HEK293 (cell line): ENCODE data around the gene H2AZ2.

ENCODE experiments used
- CTCF ChIA-PET: fragments of 350-600 bp; formaldehyde crosslinking; extraction: SDS; loops from one replicate; lab custom pipeline; 2021; ENCODE audit warnings: antibody characterized with exemption; lab: Yijun Ruan, JAX
- POLR2A ChIA-PET: fragments of 300-600 bp; formaldehyde crosslinking; extraction: SDS; loops from one replicate; lab custom pipeline; 2020; ENCODE audit warnings: antibody characterized with exemption, inconsistent platforms; lab: Yijun Ruan, JAX
- H3K27ac ChIP-seq: fragments of 200-500 bp; sonication (Bioruptor generic); 2 replicates; pipeline ENCODE4 v1.5.1; 2014; ENCODE audit warnings: low read depth, low read length, control low read depth, inconsistent platforms; ENCODE audit errors: extremely low read depth
- H3K36me3 ChIP-seq, 2 experiments: fragments of 200-500 bp in 1 of 2; sonication (Bioruptor generic) in 1 of 2; 1 replicate in 1 of 2; 2 replicates in 1 of 2; pipeline ENCODE4 v1.5.1; 2014 to 2017; ENCODE audit warnings: inconsistent platforms in 2 of 2, low read length in 2 of 2; ENCODE audit not compliant: control insufficient read depth in 2 of 2, insufficient read depth in 1 of 2
- H3K4me1 ChIP-seq: fragments of 200-500 bp; sonication (Bioruptor generic); 2 replicates; pipeline ENCODE4 v1.5.1; 2014; ENCODE audit warnings: mild to moderate bottlenecking, low read length, inconsistent platforms; ENCODE audit not compliant: control insufficient read depth, insufficient read depth
- H3K4me3 ChIP-seq: 2 replicates; pipeline ENCODE4 v1.5.1; 2011; ENCODE audit warnings: low read depth, mild to moderate bottlenecking, control low read depth, low read length, moderate library complexity
- H3K9me3 ChIP-seq: fragments of 200-500 bp; sonication (Bioruptor generic); 2 replicates; pipeline ENCODE4 v1.5.1; 2014; ENCODE audit warnings: low read depth, low read length, inconsistent platforms; ENCODE audit not compliant: control insufficient read depth, insufficient read depth
- FEZF1 ChIP-seq: fragments of 450-650 bp; formaldehyde crosslinking; IDR thresholded peaks from 2 replicates; pipeline ENCODE4 v1.5.1; 2016; ENCODE audit warnings: missing biosample characterization, missing genetic modification characterization
- GFI1B ChIP-seq: fragments of 450-650 bp; formaldehyde crosslinking; IDR thresholded peaks from 2 replicates; pipeline ENCODE4 v1.5.1; 2016; ENCODE audit warnings: missing biosample characterization, missing genetic modification characterization
- GLIS1 ChIP-seq: fragments of 450-650 bp; formaldehyde crosslinking; IDR thresholded peaks from 2 replicates; pipeline ENCODE4 v1.5.1; 2016; ENCODE audit warnings: missing biosample characterization, missing genetic modification characterization
- HOXD13 ChIP-seq: sonication (generic); formaldehyde crosslinking; IDR thresholded peaks from 2 replicates; pipeline ENCODE4 v1.8.0; 2022; ENCODE audit warnings: missing genetic modification reagents, borderline replicate concordance
- KLF1 ChIP-seq: fragments of 450-650 bp; formaldehyde crosslinking; IDR thresholded peaks from 2 replicates; pipeline ENCODE4 v1.5.1; 2016; ENCODE audit warnings: missing biosample characterization, missing genetic modification characterization
- KLF17 ChIP-seq: fragments of 450-650 bp; formaldehyde crosslinking; IDR thresholded peaks from 2 replicates; pipeline ENCODE4 v1.5.1; 2016; ENCODE audit warnings: missing biosample characterization, missing genetic modification characterization
- KLF9 ChIP-seq: fragments of 450-650 bp; formaldehyde crosslinking; IDR thresholded peaks from 2 replicates; pipeline ENCODE4 v1.5.1; 2016; ENCODE audit warnings: missing biosample characterization, missing genetic modification characterization, low read depth
- MZF1 ChIP-seq: fragments of 450-650 bp; formaldehyde crosslinking; IDR thresholded peaks from 2 replicates; pipeline ENCODE4 v1.5.1; 2017; ENCODE audit warnings: missing biosample characterization, missing genetic modification characterization, borderline replicate concordance
- SP2 ChIP-seq: fragments of 450-650 bp; formaldehyde crosslinking; IDR thresholded peaks from 2 replicates; pipeline ENCODE4 v1.5.1; 2016; ENCODE audit warnings: missing biosample characterization, missing genetic modification characterization
- WT1 ChIP-seq: fragments of 450-650 bp; formaldehyde crosslinking; IDR thresholded peaks from 2 replicates; pipeline ENCODE4 v1.5.1; 2016; ENCODE audit warnings: missing biosample characterization, missing genetic modification characterization
- ZBTB26 ChIP-seq: fragments of 450-650 bp; formaldehyde crosslinking; optimal IDR thresholded peaks from 2 replicates; pipeline ENCODE3; 2016; ENCODE audit warnings: missing biosample characterization, mild to moderate bottlenecking, missing genetic modification characterization
- ZBTB8A ChIP-seq: fragments of 450-650 bp; formaldehyde crosslinking; IDR thresholded peaks from 2 replicates; pipeline ENCODE4 v1.5.1; 2016; ENCODE audit warnings: missing biosample characterization, missing genetic modification characterization
- ZNF10 ChIP-seq: fragments of 450-650 bp; formaldehyde crosslinking; IDR thresholded peaks from 2 replicates; pipeline ENCODE4 v1.5.1; 2017; ENCODE audit warnings: missing biosample characterization, missing genetic modification characterization
- ZNF18 ChIP-seq: fragments of 450-650 bp; formaldehyde crosslinking; IDR thresholded peaks from 2 replicates; pipeline ENCODE4 v1.5.1; 2016; ENCODE audit warnings: missing biosample characterization, missing genetic modification characterization
- ZNF184 ChIP-seq: fragments of 450-650 bp; IDR thresholded peaks from 2 replicates; pipeline ENCODE4 v1.5.1; 2018; ENCODE audit warnings: missing biosample characterization, mild to moderate bottlenecking, missing genetic modification characterization
- ZNF19 ChIP-seq: fragments of 450-650 bp; formaldehyde crosslinking; IDR thresholded peaks from 2 replicates; pipeline ENCODE4; 2016; ENCODE audit warnings: missing biosample characterization, missing genetic modification characterization, low read depth
- ZNF335 ChIP-seq: fragments of 450-650 bp; formaldehyde crosslinking; conservative IDR thresholded peaks from 2 replicates; pipeline ENCODE4 v1.5.1; 2016; ENCODE audit warnings: missing biosample characterization, missing genetic modification characterization
- ZNF350 ChIP-seq: fragments of 450-650 bp; formaldehyde crosslinking; IDR thresholded peaks from 2 replicates; pipeline ENCODE4 v1.5.0; 2017; ENCODE audit warnings: missing biosample characterization, mild to moderate bottlenecking, missing genetic modification characterization
- ZNF398 ChIP-seq: fragments of 450-650 bp; formaldehyde crosslinking; IDR thresholded peaks from 2 replicates; pipeline ENCODE4 v1.5.1; 2017; ENCODE audit warnings: missing biosample characterization, missing genetic modification characterization
- ZNF433 ChIP-seq: fragments of 450-650 bp; formaldehyde crosslinking; IDR thresholded peaks from 2 replicates; pipeline ENCODE4 v1.5.1; 2016; ENCODE audit warnings: missing biosample characterization, missing genetic modification characterization, low read depth
- ZNF513 ChIP-seq: fragments of 450-650 bp; IDR thresholded peaks from 2 replicates; pipeline ENCODE4 v1.5.1; 2018; ENCODE audit warnings: missing biosample characterization, missing genetic modification characterization
- ZNF529 ChIP-seq: fragments of 450-650 bp; formaldehyde crosslinking; IDR thresholded peaks from 2 replicates; pipeline ENCODE4 v1.5.1; 2017; ENCODE audit warnings: missing genetic modification characterization, missing biosample characterization; ENCODE audit not compliant: insufficient replicate concordance
- ZNF549 ChIP-seq: fragments of 450-650 bp; IDR thresholded peaks from 2 replicates; pipeline ENCODE4 v1.5.1; 2018; ENCODE audit warnings: missing biosample characterization, missing genetic modification characterization, mild to moderate bottlenecking, inconsistent platforms, moderate library complexity
- ZNF555 ChIP-seq: fragments of 450-650 bp; formaldehyde crosslinking; conservative IDR thresholded peaks from 2 replicates; pipeline ENCODE4 v1.5.1; 2017; ENCODE audit warnings: missing biosample characterization, mild to moderate bottlenecking, missing genetic modification characterization, inconsistent platforms
- ZNF585B ChIP-seq: fragments of 450-650 bp; formaldehyde crosslinking; IDR thresholded peaks from 2 replicates; pipeline ENCODE4 v1.5.1; 2016; ENCODE audit warnings: missing biosample characterization, missing genetic modification characterization
- ZNF623 ChIP-seq: fragments of 450-650 bp; formaldehyde crosslinking; IDR thresholded peaks from 2 replicates; pipeline ENCODE4 v1.5.1; 2016; ENCODE audit warnings: missing biosample characterization, missing genetic modification characterization
- ZNF76 ChIP-seq: fragments of 450-650 bp; formaldehyde crosslinking; IDR thresholded peaks from 2 replicates; pipeline ENCODE4; 2016; ENCODE audit warnings: low read depth, missing biosample characterization, missing genetic modification characterization, borderline replicate concordance
- ZSCAN16 ChIP-seq: fragments of 450-650 bp; formaldehyde crosslinking; IDR thresholded peaks from 2 replicates; pipeline ENCODE4 v1.5.1; 2016; ENCODE audit warnings: missing biosample characterization, missing genetic modification characterization
- ZSCAN23 ChIP-seq: fragments of 450-650 bp; formaldehyde crosslinking; IDR thresholded peaks from 2 replicates; pipeline ENCODE4 v1.5.1; 2016; ENCODE audit warnings: missing biosample characterization, missing genetic modification characterization
- ZSCAN30 ChIP-seq: fragments of 450-650 bp; IDR thresholded peaks from 2 replicates; pipeline ENCODE4 v1.5.1; 2018; ENCODE audit warnings: missing biosample characterization, mild to moderate bottlenecking, missing genetic modification characterization, moderate library complexity

The H2AZ2 gene

GRCh38 chr7:44796504-44797328 lies 51.2 kb downstream of the H2AZ2 start, which contains the start of gene PPIA:
TSS of gene PPIA (plus strand) at chr7:44796681. CDS start at chr7:44796725, 44 bp downstream.
- Histone ChIP-seq H3K9me3 (no peaks in the 10 kb centered on the region), H3K36me3 (peaks cover 27 to 43% of the 10 kb centered on the region in 2 experiments; a peak in 2 of 3 replicates), H3K4me1 (0 out of 2 replicates have a peak, but pooled peaks cover 4% of the 10 kb centered on the region), H3K27ac (peak within 1 kb of the TSS; percentile 95), H3K4me3 (peak within 1 kb of the TSS; percentile 87)
- CTCF ChIA-PET, result no interaction called here
- POLR2A ChIA-PET, result interaction anchor here (0.6 to 3.0 kb wide), 8 partner anchors 9 to 223 kb away, joined by 3 to 16 read pairs (median 4); partner anchors contain the start of genes DDX56, H2AZ2, OGDH and PURB
- peak; percentile 18; the same call in 1 of the 2 replicates for TF ChIP-seq ZNF10 (tag by site-specific recombination)
- TF ChIP-seq ZNF18 (tag by site-specific recombination), result no peak
- peak; percentile 46 for TF ChIP-seq KLF9 (tag by site-specific recombination)
- no peak for TF ChIP-seq ZNF19
- TF ChIP-seq MZF1 (tag by site-specific recombination), result 0 out of 2 replicates have a peak, but pooled peaks have one; percentile 26
- TF ChIP-seq ZNF76 (tag by site-specific recombination), result peak; percentile 87; the same call in 1 of the 2 replicates
- 0 out of 2 replicates have a peak, but pooled peaks have one; percentile 60 for TF ChIP-seq ZNF335 (tag by site-specific recombination)
- TF ChIP-seq ZBTB26 (tag by site-specific recombination), result peak; percentile 99
- TF ChIP-seq ZNF398 (tag by site-specific recombination), result peak; percentile 9; the same call in 1 of the 2 replicates
- TF ChIP-seq ZNF555, result no peak
- peak; percentile 12; the same call in 1 of the 2 replicates for TF ChIP-seq HOXD13 (CRISPR knock-in tag)
- TF ChIP-seq ZNF585B (tag by site-specific recombination), result no peak
- no peak for TF ChIP-seq ZNF350 (tag by site-specific recombination)
- no peak for TF ChIP-seq ZNF433
- TF ChIP-seq ZBTB8A (tag by site-specific recombination), result peak; percentile 75
- peak; percentile 17; the same call in 1 of the 2 replicates for TF ChIP-seq GLIS1 (tag by site-specific recombination)
- TF ChIP-seq ZSCAN30 (tag by site-specific recombination), result peak; percentile 76
- 0 out of 2 replicates have a peak, but pooled peaks have one; percentile 25 for TF ChIP-seq ZNF184 (tag by site-specific recombination)
- 0 out of 2 replicates have a peak, but pooled peaks have one; percentile 7 for TF ChIP-seq ZSCAN16 (tag by site-specific recombination)
- 0 out of 2 replicates have a peak, but pooled peaks have one; percentile 29 for TF ChIP-seq GFI1B (tag by site-specific recombination)
- TF ChIP-seq ZNF549 (tag by site-specific recombination), result no peak
- peak; percentile 88 for TF ChIP-seq KLF1 (tag by site-specific recombination)
- 0 out of 2 replicates have a peak, but pooled peaks have one; percentile 22 for TF ChIP-seq FEZF1 (tag by site-specific recombination)
- TF ChIP-seq ZNF623 (tag by site-specific recombination), result no peak
- TF ChIP-seq ZNF529 (tag by site-specific recombination), result no peak
- TF ChIP-seq ZNF513 (tag by site-specific recombination), result peak; percentile 46; the same call in 1 of the 2 replicates
- peak; percentile 26; the same call in 1 of the 2 replicates for TF ChIP-seq WT1 (tag by site-specific recombination)
- TF ChIP-seq ZSCAN23, result no peak
- TF ChIP-seq KLF17 (tag by site-specific recombination), result peak; percentile 75
- TF ChIP-seq SP2, result peak; percentile 95
